HFFc6 (cell line): ENCODE results near the gene CALML3. TPM values are rescaled to one million over a fixed set of nuclear protein-coding genes. Genes with fewer than 3 reads are reported as not detected.

Source experiments
- DNase-seq: peaks from one replicate; pipeline ENCODE4 v3.0.0-alpha.2; 2018
- H3K27ac Mint-ChIP-seq: 2 replicates; pipeline ENCODE4 v1.8.0; 2020; ENCODE audit warnings: mild to moderate bottlenecking, mixed read lengths
- H3K27me3 Mint-ChIP-seq: 2 replicates; pipeline ENCODE4 v1.8.0; 2021; ENCODE audit warnings: mild to moderate bottlenecking, moderate library complexity, mixed read lengths; ENCODE audit not compliant: insufficient read depth
- H3K36me3 Mint-ChIP-seq: 2 replicates; pipeline ENCODE4 v1.8.0; 2021; ENCODE audit warnings: low read depth, mixed read lengths
- H3K4me1 Mint-ChIP-seq: 2 replicates; pipeline ENCODE4 v1.8.0; 2020; ENCODE audit warnings: low read depth, mixed read lengths
- H3K4me3 Mint-ChIP-seq: 2 replicates; pipeline ENCODE4 v1.8.0; 2020; ENCODE audit warnings: mild to moderate bottlenecking, moderate library complexity, mixed read lengths
- H3K9me3 Mint-ChIP-seq: 2 replicates; pipeline ENCODE4 v1.8.0; 2020; ENCODE audit warnings: mild to moderate bottlenecking, mixed read lengths
- CTCF ChIP-seq: fragments of 200-600 bp; sonication (generic); IDR thresholded peaks from 2 replicates; pipeline ENCODE4 v1.5.0; 2021; ENCODE audit warnings: antibody characterized with exemption, mild to moderate bottlenecking
- total RNA-seq, 6 experiments: library from RNA; stranded (reverse); fragmentation: NEBNext Ultra II Directional; extraction: Animal tissue kit (Norgen Biotek cat#: 25700); gene quantifications; 2 replicates in 1 of 6; 3 replicates in 5 of 6; pipeline ENCODE4 v1.2.3, GENCODE V29; 2021

The CALML3 gene
- total RNA-seq, 6 experiments from 2014 or later = not detected

GRCh38 chr10:5545011-5545410 is 20.2 kb downstream of the CALML3 start:
- Mint-ChIP-seq H3K36me3 (peaks cover 13% of the 10 kb centered on the region), H3K4me1 (peaks cover 7% of the 10 kb centered on the region), H3K9me3 (peaks cover 22% of the 10 kb centered on the region), H3K27me3 (no peaks in the 10 kb centered on the region; the same call in 1 of the 2 replicates), H3K4me3 (no peak overlapping the region), H3K27ac (no peak overlapping the region)
- no peak for TF ChIP-seq CTCF
- no peak for DNase-seq

- no peaks in the 10 kb centered on the region; the same call in 1 of the 2 replicates for H3K27me3 Mint-ChIP-seq
- no peak for TF ChIP-seq CTCF
- H3K27ac Mint-ChIP-seq = no peak overlapping the region
- no peak for DNase-seq
- peaks cover 7% of the 10 kb centered on the region for H3K4me1 Mint-ChIP-seq
- H3K9me3 Mint-ChIP-seq = peaks cover 21% of the 10 kb centered on the region
- H3K36me3 Mint-ChIP-seq = peaks cover 12% of the 10 kb centered on the region
- no peak overlapping the region for H3K4me3 Mint-ChIP-seq
Observed at GRCh38 chr10:5545426-5545777, 20.6 kb downstream of the CALML3 start.

- Mint-ChIP-seq H3K27ac (no peak overlapping the region; the same call in 1 of the 2 replicates), H3K36me3 (peaks cover 9% of the 10 kb centered on the region), H3K27me3 (no peaks in the 10 kb centered on the region; the same call in 1 of the 2 replicates), H3K9me3 (peaks cover 18% of the 10 kb centered on the region), H3K4me1 (peaks cover 7% of the 10 kb centered on the region), H3K4me3 (0 out of 2 replicates have a peak overlapping the region, but pooled peaks have one; percentile 57)
- no peak for TF ChIP-seq CTCF
- peak; percentile 38 for DNase-seq
Observed at GRCh38 chr10:5545778-5546710, 21.3 kb downstream of the CALML3 start.

GRCh38 chr10:5546891-5547680 is 22.3 kb downstream of the CALML3 start:
- TF ChIP-seq CTCF = no peak
- Mint-ChIP-seq H3K36me3 (peaks cover 5% of the 10 kb centered on the region), H3K9me3 (peaks cover 14% of the 10 kb centered on the region), H3K27me3 (no peaks in the 10 kb centered on the region; the same call in 1 of the 2 replicates), H3K4me1 (peaks cover 7% of the 10 kb centered on the region), H3K27ac (no peak overlapping the region), H3K4me3 (no peak overlapping the region)
- peak; percentile 57 for DNase-seq

- Mint-ChIP-seq H3K36me3 (no peaks in the 10 kb centered on the region; the same call in none of the 2 replicates), H3K9me3 (peaks cover 10% of the 10 kb centered on the region)
Observed at GRCh38 chr10:5547681-5547930, 22.8 kb downstream of the CALML3 start.

More at GRCh38 chr10:5547681-5547930, 22.8 kb downstream of the CALML3 start:
- Mint-ChIP-seq H3K4me1 (peaks cover 7% of the 10 kb centered on the region), H3K27ac (no peak overlapping the region), H3K27me3 (no peaks in the 10 kb centered on the region; the same call in 1 of the 2 replicates), H3K4me3 (no peak overlapping the region)
- no peak for TF ChIP-seq CTCF
- no peak for DNase-seq
